HG03520 (cell line): ENCODE measurements around the gene SNRPB2.

ENCODE experiments used
- ATAC-seq: cut with Tn5 transposase; IDR thresholded peaks from one replicate; pipeline ENCODE4 v1.9.1; 2021; ENCODE audit warnings: mild to moderate bottlenecking, moderate library complexity; ENCODE audit not compliant: unreplicated experiment

The SNRPB2 gene

DNA sequence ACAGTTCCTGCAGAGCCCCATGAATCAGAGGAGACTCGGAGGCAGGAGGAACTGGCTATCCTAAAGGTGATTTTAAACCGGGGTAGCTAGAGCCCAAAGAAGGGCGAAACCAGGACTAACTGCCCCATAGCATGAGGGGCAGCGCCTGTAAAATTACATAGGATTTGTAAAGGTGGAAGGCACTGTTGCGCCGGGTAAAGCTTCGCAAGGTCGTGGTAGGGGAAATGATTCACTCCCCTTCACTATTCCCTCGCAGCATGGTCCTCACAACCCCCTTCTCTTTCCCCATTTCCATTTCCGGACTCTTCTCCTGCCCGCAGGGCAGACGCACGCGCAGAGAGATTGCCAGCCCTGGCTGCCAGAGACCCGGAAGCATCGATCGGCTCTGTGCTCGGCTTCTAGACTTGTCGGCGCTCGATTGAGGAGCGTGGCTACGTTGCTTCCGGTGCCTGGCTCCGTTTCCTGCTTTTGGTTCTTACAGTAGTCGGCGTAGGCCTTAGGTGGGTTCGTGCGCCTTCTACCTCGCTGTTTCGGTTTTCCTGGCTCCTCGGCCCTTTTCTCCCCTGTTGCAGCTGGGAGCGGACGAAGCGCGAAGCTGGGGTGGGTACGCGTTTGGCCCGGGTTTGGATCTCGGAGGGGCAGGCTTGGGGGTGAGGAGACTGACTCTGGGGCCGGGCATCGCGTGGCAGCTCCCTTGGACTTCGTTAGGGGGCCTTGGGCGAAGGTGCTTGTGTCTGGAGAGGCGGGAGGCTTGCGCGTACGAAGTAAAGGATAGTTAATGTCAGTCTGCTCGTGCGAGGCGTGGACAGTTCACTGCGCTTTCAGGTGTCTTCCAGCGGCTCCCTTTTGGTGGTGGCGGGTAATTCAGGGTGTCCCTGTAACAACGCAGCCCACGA, at the start of gene SNRPB2:
Gene SNRPB2 (plus strand): TSS at position 462 of the 896 bp plus-strand sequence. CDS start 1,677 bp downstream, outside the sequence.
- peak; percentile 98 for ATAC-seq

DNA sequence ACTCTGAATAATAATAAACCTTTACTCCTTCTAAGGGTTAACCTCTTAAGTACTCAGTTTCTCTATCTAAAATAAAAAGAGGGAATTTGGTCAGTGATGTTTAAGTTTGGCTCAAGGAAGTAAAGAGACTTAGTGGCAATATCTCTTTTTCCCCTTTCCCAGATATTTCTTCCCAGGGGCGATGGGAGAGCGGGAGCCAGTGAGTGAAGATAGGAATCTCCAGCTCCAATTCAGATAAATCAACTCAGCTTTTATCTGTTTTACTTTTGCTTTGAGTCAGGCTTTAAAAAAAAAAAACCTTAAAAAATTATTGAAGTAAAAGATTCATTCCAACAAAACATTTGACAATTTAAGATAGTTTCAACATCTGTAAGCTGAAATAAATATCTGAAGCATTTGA, 45.4 kb upstream of the SNRPB2 start:
- no peak for ATAC-seq

DNA sequence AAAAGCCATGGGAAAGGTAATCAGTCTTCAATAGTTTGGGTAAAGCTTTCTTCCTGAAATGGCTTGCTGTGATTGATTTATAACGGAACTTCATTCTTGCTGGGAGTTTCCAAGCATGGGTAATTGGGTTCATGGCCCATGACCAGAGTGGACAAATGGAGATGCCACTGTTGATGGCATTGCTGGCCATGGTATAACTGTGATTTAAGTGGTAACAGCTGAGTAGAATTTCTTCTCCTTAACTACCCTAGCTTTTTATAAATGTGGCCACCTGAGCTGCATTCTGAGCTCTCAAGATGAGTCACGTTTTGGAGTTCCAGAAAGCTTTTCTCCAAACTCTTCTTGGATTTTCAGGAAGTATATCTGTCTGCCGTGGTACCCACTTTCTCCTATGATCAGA, 39.9 kb upstream of the SNRPB2 start:
- no peak for ATAC-seq

DNA sequence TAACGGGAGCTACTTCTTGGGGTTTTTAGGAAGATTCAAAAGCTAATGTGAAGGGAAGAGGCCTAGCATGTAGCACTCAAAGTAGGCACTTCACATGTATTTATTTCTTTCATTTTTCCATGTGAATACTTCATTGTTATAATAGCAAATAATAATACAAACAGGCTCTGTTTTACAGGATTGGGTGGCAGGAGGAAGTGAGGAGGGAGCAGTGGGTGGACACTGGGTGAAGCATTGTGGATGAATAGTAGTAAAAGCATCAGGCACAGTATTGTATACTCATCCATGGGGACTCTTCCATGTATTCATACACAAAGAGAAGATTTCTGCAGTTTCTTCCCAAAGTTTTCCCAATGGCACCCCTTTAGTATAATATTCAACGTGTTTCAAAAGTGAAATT, 38.4 kb upstream of the SNRPB2 start:
- ATAC-seq = no peak

DNA sequence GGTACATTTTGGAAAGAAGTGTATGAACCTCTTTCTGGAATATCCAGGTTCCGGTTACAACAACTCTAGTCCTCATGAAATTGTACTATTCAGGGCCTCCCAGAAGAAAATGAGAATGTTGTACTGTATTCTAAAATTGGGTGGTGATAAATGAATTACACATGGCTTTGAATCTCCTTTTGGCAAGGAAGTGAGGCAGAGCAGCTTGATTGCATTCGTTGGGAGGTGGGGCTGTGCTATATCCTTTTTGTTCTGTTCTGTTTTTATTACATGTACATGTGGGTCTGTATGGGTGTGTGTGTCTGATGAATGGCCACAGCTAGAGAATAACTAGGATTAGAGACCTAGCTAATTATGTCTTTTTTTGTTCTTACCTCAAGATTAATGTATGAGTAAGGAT, 37.8 kb upstream of the SNRPB2 start:
- no peak for ATAC-seq

DNA sequence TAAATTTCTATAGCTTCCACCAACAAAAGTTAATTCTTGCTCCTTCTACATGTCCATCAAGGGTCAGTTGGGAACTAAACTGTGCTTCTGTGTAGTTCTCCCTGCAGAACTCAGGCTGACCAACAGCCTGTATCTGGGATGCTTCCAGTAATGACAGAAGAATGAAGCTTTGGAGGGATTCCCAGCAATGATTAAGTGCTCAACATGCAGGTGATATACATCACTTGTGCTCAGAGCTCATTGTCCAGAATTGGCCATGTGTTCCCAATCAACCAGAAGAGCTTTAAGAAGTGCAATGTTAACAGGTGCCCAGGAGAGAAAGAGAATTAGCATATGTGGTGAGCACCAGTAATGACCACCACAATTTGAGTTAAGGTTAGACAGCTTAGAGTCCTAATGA, 37.4 kb upstream of the SNRPB2 start:
- ATAC-seq = no peak

DNA sequence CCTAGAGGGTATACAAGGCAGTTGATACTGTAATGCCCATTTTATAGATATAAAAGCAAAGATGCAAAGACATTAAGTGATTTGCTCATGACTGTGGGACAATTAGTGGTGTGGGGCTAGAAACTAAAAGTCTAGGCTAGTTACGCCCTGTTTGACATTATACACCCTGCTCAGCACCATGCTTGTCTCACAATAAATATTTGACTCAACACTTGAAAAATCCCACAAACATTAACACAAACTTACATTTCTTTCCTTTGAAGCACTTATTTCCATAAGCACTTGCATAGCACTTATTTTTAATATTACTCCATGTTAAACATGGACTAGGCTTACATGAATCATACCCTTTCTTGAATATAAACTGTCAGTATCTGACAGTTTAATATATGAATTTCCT, 36.5 kb upstream of the SNRPB2 start:
- no peak for ATAC-seq

DNA sequence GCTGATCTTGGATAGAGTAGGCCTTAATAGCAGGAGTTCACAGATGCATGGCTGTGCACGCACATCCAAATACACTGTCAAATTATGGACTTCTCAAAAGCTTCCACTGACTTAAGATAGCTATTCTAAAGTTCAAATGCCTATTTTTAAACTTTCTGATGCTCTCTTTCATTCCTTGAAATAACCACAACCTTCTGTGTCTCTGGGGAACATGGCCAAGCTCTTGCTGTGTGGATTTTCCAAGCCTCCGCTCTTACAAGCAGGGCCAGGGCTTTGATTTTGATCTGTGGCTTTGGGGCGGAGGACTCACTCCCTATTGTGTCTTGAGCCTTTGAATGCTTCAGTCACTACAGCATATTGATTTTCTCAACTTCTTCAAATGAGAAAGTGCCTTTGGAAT, 35.7 kb upstream of the SNRPB2 start:
- no peak for ATAC-seq

DNA sequence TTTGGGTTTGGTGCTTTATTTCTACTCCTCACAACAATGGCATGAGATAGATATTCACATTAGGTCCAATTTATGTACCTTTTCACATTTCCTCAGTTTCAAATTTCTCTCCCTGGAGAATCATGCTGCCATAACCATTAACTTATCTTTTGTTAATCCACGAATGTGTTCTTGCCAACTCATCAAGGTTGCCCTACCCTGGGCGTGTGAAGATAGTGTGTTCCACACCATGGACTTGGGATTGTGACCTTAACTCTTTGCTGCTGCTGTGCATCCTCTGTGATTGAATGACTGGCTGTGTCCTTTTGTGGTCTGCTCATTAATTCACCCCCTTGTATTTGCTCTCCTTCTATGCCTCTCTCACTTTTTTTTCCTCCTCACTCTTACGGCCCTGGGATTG, 34.2 kb upstream of the SNRPB2 start:
- ATAC-seq = no peak

DNA sequence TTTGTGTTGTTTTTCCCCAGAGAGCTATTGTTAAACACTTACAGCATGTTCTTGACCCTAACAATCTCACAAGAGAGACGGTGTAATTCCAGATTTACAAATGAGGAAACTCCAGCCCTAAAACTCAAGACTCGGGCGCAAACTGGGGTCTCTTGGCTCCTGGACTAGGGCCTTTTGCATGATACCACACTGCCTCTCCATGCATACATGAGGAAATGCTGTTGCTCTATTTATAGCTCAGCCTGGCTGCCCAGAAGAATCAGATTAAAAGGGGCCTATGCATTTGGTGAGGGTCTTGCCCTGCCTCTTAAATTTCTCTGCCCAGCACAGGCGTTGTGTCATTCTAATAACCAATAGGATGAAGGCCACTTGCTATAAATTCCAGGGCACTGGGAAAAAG, 30.5 kb upstream of the SNRPB2 start:
- ATAC-seq = no peak

DNA sequence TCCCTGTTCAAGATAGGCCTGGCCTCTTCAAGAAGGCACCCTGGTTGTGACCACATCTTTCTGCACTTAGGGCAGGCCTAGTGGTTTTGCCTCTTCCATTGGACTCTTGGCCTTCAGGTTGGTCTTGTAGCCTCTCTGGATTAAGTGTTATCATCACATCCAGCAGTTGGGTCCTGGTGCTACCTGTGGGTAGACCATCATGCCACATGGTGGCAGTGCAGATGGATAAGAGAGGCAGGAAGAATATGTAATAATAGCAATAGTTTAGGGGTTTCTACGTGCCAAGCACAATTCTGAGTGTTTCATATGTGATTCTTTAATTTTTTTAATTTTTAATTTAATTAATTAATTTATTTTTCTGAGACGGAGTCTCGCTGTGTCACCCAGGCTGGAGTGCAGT, 28.5 kb upstream of the SNRPB2 start:
- ATAC-seq = no peak

DNA sequence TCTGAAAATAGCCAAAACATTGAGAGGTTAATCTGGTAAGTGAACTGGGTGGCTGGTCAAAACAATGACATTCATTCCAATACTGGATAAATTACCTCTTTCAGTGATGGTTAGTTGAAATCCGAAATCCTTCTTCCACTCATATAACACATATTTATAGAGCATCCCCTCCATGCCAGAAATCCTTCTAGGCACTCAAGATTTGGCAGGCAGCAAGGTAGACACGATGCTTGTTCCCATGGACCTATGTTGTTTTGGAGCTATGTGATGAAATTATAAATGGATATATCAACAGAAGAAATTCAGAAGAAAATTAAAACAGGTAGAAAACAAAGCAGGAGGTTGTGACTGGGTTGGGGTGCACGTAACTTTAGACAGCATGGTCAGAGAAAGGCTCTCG, 26.3 kb upstream of the SNRPB2 start:
- ATAC-seq = no peak

DNA sequence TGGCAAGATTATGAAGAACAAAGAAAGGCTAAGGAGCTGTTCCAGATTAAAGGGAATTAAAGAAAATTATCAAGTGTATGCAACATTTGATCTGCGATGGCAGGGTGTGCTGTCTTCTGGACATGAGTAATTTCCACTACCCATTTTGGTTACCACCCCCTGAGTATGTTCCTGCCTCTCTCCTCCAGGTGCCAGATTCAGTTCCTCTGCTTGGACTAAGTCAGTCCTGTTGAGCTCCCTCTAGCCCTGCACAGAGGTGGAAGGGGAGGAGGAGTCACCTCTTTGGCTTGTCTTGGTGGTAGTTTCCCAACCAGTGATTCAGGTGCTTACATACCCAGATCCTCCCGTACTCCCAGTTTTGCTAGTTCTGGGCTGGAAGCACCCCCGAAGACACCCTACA, 22.2 kb upstream of the SNRPB2 start:
- no peak for ATAC-seq

DNA sequence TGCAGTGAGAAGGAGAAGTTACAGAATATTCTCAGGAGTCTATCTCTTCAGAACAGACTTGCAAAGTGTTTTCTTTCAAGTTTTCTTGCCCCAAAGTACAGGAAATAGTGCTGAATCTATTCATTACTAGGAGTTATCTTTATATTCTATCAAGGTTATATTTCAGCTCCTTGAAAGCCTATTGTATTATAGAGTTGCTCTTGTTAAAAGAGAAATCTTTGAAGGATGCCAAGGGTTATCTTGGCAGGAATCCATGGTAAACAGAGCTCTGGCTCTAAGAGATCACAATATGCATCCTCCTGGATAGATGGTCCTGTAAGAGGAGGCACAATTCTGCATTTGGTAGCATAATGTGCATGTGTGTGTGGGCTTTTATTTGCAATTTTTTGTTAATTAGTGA, 21.2 kb upstream of the SNRPB2 start:
- no peak for ATAC-seq

DNA sequence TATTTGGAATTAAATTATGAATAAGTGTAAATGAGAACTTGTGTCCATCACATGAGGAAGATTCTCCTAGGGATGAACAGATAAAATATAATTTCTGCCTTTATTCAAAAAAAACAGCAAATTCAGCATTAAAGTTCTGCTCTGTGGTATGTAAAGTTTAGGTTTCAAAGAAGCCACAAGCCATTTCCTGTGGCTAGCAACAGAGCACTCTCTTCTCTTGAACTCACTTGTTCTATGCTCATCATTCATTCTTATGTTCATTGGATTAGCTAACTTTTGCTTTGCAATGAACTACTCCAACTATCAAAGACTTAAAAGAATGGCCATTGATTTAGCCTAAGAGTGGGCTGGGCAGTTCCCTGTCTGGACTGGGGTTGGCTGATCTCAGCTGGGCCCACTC, 20.8 kb upstream of the SNRPB2 start:
- ATAC-seq = peak; percentile 72

DNA sequence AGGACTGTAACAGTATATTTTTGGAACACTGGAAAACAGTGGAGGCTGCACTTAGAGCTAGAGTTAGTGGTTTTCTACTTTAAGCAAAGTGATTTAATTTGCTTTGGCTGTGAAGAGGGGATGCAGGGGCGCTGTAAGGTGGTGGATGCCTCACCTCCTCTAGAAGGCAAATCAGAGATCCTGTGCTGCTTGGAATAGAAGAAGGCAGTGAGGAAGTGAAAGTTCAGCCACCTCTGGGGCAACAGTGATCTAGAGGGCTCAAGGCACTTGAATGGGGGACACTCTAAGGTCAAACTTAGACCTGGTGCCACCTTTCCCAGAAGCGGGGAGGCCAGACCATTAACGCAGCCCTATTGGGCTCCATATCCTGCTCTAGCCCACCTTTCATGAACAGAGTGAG, 19.0 kb upstream of the SNRPB2 start:
- ATAC-seq = no peak

DNA sequence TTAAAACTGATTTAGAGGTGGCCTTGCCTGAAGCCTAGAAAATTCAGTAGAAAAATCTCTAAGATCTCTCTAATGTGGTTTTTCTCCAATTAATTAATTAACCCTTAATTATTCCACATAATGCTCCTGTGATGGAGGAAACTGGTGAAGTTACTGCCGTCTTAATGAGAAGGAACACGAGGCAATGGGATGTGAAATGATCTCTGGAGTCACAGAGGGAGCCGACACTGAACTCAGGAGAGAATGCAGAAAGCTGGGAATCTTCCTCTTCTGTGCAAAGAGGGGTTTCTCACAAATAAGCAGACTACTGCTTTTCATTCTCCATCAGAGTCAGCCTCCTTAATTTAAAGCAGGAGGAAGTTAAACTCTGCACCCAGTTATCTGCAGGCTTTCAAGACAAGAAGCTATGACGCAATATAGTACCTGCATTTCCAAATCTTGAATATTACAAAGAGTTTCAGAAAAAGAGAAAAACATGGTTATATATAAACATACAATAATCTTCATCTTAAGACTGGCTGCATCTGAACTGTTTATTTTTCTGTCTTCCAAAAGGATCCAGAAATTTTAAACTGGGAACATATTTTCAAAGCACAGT, 18.1 kb upstream of the SNRPB2 start:
- no peak for ATAC-seq

DNA sequence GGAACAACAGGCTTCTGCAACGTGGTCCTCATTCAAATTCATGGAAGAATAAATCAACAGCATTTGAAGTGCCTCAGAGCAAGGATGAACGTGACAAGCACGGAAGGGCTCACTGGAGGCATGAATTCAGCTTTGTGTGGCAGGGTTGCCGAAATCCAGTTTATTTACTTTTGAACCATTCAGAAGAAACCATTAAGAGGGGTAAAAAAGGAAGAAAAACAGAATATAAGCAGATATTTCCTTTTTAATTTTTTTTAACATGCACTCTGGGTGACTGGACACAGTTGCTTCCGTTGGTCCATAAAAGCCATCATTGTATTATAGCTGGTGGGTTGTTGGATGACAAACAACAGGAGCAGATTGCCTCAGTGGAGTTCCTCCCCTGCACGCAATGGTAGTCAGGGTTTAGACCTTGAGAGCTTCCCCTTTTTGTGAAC, 17.3 kb upstream of the SNRPB2 start:
- no peak for ATAC-seq

DNA sequence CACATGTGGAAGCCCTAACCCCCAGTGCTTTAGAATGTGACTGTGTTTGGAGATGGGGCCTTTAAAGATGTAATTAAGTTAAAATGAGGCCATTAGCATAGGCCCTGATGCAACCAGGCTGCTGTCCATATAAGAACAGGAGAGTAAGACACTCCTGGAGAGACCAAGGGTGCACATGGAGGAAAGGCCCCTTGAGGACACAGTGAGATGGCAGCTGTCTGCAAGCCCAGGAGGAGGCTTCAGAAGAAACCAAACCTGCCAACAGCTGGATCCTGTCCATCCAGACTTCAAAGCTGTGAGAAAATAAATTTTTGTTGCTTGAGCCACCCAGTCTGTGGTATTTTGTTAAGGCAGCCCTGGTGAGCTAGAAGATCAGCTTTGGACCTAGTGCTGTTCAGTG, 16.8 kb upstream of the SNRPB2 start:
- ATAC-seq = no peak

DNA sequence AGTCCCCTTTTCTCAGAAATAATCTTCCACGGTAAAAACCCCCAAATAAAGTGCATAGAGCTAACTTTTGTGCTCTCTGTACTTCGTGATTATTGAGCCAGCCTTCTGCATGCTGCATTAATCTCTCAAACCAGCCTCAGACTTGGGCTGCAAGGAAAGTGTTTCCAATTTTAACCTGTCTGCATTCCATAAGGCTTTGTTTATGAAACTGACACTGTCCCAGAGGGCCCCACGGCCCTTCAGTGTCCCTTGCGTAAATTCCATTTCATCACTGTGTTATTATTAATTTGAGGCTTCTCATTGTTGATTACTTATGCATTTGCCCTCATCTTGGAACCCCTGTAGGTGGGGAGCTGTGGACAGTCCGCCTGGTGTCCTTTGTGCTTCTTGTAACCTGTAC, 15.6 kb upstream of the SNRPB2 start:
- no peak for ATAC-seq

DNA sequence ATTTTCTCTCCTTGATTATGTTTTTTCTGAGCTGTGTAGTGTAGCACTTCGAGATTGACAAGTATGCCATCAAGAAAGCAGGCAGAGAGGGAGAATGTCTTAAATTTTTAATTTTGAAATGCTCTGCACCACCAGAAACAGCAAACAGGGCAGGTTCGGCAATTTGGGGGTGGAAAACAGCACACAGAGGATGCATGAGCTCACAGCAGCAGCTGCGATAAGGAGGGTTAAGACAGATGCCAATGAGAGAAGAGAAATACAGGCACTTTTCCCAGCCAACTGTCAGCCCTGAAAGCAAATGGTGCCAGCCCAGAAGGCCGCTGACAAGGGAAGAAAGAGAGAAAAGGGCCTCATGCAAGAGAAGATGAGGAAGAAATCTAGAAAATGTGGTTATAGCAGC, 15.1 kb upstream of the SNRPB2 start:
- no peak for ATAC-seq

DNA sequence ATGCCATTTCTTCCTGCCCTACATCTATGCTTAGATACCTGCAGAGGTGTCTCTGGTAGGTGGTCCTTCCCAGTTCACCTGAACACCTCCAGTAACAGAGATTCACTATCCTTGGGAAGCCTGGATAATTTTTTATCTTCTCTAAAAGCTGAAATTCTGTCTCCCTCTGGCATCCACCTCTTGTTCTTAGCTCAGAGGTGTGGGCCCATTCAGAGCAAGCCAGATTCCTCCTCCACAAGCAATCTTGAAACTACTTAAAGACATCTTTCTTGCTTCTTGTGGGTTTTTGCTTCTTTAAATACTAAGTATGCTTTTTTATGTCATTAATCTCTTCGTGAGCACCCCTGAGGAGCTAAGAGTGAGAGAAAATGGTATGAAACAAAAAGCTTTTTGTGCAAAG, 10.4 kb upstream of the SNRPB2 start:
- ATAC-seq = no peak

DNA sequence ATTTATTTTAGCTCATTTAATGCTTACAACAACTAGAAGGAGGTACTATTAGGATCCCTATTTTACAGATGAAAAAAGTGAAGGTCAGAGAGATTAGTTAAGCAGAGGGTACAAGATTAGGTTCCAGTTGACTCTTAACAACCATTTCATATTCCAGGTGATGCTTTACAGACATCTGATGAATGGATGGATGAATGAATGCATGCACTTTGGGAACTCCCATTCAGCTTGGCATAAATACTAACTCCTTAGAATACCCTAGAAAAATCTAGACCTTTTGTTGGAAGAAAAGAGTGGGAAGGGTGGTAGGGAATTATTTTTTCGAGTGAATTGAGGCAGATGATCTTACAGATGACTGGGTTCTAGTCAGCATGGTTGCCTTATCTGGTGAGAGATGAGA, 746 bp upstream of the SNRPB2 start:
- ATAC-seq = no peak
